RWPE2 (cell line): Measurements from ENCODE around the gene RPTOR.

Experiments used
- ATAC-seq: fragments of 200-7000 bp; cut with Tn5 transposase; 3 replicates; pipeline ENCODE4 v1.9.1; 2021; ENCODE audit warnings: low read depth
- DNase-seq: peaks from one replicate; pipeline ENCODE4 v3.0.0-alpha.2; 2020; ENCODE audit warnings: low spot score
- H3K27ac ChIP-seq: fragments of 450-650 bp; 2 replicates; pipeline ENCODE4 v1.5.1; 2017; ENCODE audit warnings: mild to moderate bottlenecking; ENCODE audit not compliant: poor library complexity, severe bottlenecking
- H3K27me3 ChIP-seq: fragments of 250-450 bp; sonication (Bioruptor Pico); 2 replicates; pipeline ENCODE4 v1.5.1; 2021; ENCODE audit warnings: mild to moderate bottlenecking, moderate library complexity; ENCODE audit not compliant: insufficient read depth, poor library complexity, severe bottlenecking
- H3K36me3 ChIP-seq: fragments of 250-450 bp; sonication (Bioruptor Pico); 2 replicates; pipeline ENCODE4 v1.5.1; 2020; ENCODE audit warnings: low read depth, mild to moderate bottlenecking, moderate library complexity
- H3K4me1 ChIP-seq: fragments of 250-450 bp; sonication (Bioruptor Pico); 2 replicates; pipeline ENCODE4 v1.5.1; 2021; ENCODE audit warnings: mild to moderate bottlenecking, moderate library complexity; ENCODE audit not compliant: insufficient read depth, poor library complexity, severe bottlenecking
- H3K4me3 ChIP-seq: fragments of 250-450 bp; sonication (Bioruptor Pico); 2 replicates; pipeline ENCODE4 v1.5.1; 2021; ENCODE audit warnings: mild to moderate bottlenecking, moderate library complexity; ENCODE audit not compliant: severe bottlenecking
- H3K9me3 ChIP-seq: fragments of 250-450 bp; sonication (Bioruptor Pico); 2 replicates; pipeline ENCODE4 v1.5.1; 2021; ENCODE audit warnings: mild to moderate bottlenecking, moderate library complexity; ENCODE audit not compliant: severe bottlenecking
- TF ChIP-seq, protein P1 (sequence below): fragments of 450-650 bp; IDR thresholded peaks from one replicate; pipeline ENCODE4 v1.5.1; 2017; ENCODE audit warnings: mild to moderate bottlenecking, moderate library complexity; ENCODE audit not compliant: poor library complexity, severe bottlenecking

Gene RPTOR

DNA sequence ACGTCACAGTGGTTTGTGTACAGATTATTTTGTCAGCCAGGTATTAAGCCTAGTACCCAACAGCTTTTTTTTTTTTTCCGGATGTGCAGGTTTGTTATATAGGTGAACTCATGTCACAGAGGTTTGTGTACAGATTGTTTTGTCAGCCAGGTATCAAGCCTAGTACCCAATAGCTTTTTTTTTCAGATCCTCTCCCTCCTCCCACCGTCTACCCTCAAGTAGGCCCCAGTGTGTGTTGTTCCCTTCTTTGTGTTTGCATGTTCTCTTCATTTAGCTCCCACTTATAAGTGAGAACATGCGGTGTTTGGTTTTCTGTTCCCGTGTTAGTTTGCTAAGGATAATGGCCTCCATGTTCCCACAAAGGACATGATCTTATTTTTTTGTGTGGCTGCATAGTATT, 19.9 kb downstream of the RPTOR start:
- Histone ChIP-seq H3K27me3 (no peaks in the 10 kb centered on the region), H3K9me3 (no peaks in the 10 kb centered on the region), H3K4me1 (no peaks in the 10 kb centered on the region), H3K27ac (no peak overlapping the region), H3K4me3 (no peak overlapping the region), H3K36me3 (no peaks in the 10 kb centered on the region)
- no peak for ATAC-seq
- DNase-seq: no peak
- TF ChIP-seq, protein P1, sequence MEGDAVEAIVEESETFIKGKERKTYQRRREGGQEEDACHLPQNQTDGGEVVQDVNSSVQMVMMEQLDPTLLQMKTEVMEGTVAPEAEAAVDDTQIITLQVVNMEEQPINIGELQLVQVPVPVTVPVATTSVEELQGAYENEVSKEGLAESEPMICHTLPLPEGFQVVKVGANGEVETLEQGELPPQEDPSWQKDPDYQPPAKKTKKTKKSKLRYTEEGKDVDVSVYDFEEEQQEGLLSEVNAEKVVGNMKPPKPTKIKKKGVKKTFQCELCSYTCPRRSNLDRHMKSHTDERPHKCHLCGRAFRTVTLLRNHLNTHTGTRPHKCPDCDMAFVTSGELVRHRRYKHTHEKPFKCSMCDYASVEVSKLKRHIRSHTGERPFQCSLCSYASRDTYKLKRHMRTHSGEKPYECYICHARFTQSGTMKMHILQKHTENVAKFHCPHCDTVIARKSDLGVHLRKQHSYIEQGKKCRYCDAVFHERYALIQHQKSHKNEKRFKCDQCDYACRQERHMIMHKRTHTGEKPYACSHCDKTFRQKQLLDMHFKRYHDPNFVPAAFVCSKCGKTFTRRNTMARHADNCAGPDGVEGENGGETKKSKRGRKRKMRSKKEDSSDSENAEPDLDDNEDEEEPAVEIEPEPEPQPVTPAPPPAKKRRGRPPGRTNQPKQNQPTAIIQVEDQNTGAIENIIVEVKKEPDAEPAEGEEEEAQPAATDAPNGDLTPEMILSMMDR: no peak

DNA sequence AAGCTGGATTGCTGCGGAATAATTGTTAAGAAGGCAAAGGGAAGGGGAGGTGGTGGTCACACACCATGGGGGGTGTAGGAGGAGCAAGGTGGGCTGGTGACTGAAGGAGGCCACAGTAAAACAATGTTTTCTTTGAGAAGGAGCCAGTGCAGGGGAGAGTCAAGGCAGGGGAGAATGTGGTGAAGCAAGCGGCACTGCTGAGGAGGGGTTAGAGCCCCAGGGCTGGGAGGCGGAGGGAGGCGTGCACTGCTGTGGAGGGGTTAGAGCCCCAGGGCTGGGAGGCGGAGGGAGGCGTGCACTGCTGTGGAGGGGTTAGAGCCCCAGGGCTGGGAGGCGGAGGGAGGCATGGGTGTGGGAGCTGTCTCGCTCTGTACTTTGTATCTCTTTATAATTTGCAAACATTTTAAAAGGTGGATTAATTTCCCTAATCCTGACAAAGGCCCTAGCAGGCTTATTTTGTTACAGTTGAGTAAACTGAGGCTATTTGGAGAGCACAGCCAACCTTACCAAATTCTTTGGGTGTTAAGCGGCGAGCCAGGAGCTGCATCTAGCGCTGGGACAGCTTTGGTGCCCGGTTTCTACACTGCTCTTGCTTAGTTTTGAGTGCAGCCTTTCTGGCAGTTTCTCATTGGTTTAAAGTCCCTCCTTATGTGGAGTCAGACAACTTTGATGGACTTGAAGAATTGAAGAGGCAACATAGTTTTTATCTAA, 20.9 kb downstream of the RPTOR start:
- Histone ChIP-seq H3K36me3 (peaks cover under 1% of the 10 kb centered on the region; the same call in 1 of the 2 replicates), H3K27ac (no peak overlapping the region), H3K4me1 (no peaks in the 10 kb centered on the region), H3K9me3 (no peaks in the 10 kb centered on the region), H3K27me3 (no peaks in the 10 kb centered on the region), H3K4me3 (no peak overlapping the region)
- TF ChIP-seq, protein P1: no peak
- no peak for DNase-seq
- ATAC-seq: no peak

DNA sequence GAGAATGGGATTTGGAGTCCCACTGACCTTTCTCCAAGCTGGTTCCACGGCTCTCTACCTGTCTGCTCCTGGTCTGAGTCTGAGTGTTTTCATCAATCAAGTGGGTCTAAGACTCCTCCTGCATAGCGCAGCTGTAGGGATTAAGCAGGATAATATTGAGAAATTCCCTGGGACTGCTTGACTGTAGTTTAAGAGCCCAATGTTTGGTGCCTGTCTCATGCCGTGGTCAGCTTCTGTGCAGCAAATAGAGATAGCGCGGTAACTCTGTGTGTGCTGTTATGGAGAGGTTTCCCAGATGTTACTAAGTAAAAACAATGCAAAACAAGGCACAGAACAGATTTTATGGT, 21.4 kb downstream of the RPTOR start:
- H3K27me3 ChIP-seq: no peaks in the 10 kb centered on the region
- no peaks in the 10 kb centered on the region for H3K4me1 ChIP-seq
- no peak overlapping the region for H3K4me3 ChIP-seq
- DNase-seq (no peak), ATAC-seq (no peak)
- TF ChIP-seq, protein P1: no peak
- H3K9me3 ChIP-seq: peaks cover 3% of the 10 kb centered on the region
- no peak overlapping the region for H3K27ac ChIP-seq
- H3K36me3 ChIP-seq: peaks cover 6% of the 10 kb centered on the region; the same call in 1 of the 2 replicates

DNA sequence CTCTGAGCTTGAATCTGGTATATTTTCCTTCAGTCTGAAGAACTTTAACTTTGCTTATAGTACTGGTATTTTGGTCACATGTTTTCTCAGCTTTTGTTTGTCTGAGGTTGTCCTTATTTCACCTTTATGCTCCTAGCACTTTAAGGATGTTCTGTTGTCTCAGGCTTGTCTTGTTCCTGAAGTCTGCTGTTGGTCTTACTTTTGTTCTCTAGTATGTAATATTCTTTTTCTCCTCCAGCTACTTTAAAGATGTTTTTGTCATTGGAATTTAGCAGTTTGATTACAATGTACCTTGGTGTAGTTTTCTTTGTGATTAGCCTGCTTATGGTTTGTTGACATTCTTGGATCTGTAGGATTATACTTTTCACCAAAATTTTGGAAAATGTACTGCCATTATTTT, 23.6 kb downstream of the RPTOR start:
- ATAC-seq: no peak
- H3K36me3 ChIP-seq: peaks cover 15% of the 10 kb centered on the region

DNA sequence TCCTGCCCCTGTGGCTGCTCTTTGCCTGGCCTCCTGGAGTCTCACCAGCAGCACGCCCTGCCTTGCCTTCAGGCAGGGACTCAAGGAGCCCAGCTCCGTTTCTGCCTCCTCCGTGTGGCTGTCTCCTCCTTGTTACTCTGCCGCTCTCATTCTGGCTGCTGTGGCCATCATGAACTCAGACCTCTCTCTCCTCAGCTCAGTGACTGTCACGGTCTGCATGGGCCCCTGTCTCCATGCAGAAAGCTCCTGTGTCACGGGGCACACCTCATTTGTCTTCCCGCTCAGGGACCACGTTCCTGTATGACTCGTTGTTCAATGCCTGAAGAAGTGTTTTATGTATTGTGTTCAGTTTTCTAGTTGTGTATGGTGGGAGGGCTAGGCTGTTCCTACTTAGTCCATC, 25.3 kb downstream of the RPTOR start:
- Histone ChIP-seq H3K27me3 (no peaks in the 10 kb centered on the region), H3K36me3 (peaks cover 15% of the 10 kb centered on the region), H3K4me1 (no peaks in the 10 kb centered on the region), H3K9me3 (peaks cover 3% of the 10 kb centered on the region), H3K4me3 (no peak overlapping the region), H3K27ac (no peak overlapping the region)
- DNase-seq (no peak), ATAC-seq (no peak)
- TF ChIP-seq, protein P1: no peak

More for the DNA sequence above, 23.6 kb downstream of the RPTOR start:
- peaks cover 3% of the 10 kb centered on the region for H3K9me3 ChIP-seq
- H3K27ac ChIP-seq: no peak overlapping the region
- H3K4me1 ChIP-seq: no peaks in the 10 kb centered on the region
- no peak overlapping the region for H3K4me3 ChIP-seq
- no peak for DNase-seq
- TF ChIP-seq, protein P1: no peak
- H3K27me3 ChIP-seq: no peaks in the 10 kb centered on the region
